GM20000 (cell line): ENCODE data around the gene C1orf74.
"Not testable (repeated sequence)": the region's sequence is repeated elsewhere in the genome, so short reads cannot be mapped to it uniquely, and the experiment has no call there.

ENCODE experiments used
- DNase-seq: peaks from one replicate; pipeline ENCODE4 v3.0.0; 2012; ENCODE audit warnings: low spot score
- TF ChIP-seq, protein P1 (sequence below): IDR thresholded peaks from 2 replicates; pipeline ENCODE4 v1.5.1; 2012; ENCODE audit warnings: mild to moderate bottlenecking, control low read depth; ENCODE audit errors: extremely low read depth, missing control alignments

Gene C1orf74

DNA sequence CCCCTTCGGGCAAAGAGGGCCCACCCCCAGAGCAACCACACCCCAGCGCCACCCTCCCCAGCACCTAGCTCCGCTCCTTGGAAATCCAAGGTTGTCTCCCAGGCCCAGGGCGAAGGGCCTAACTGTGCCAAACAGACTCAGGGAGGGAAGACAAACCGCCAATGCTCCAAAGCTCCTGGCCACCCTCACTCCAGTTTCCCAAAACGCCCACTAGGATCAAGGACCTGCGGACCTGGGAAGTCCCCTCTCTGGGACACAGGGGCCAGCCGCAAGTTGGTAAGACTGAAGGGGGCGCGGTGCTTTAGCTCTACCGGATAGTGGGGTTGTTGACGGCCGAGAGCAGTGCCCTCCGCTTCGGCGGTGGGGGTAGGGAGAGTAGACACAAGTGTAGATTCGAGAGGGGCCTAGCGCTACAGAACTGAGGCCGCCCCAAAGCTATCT is 21.0 kb upstream of the C1orf74 start:
- TF ChIP-seq, protein P1, sequence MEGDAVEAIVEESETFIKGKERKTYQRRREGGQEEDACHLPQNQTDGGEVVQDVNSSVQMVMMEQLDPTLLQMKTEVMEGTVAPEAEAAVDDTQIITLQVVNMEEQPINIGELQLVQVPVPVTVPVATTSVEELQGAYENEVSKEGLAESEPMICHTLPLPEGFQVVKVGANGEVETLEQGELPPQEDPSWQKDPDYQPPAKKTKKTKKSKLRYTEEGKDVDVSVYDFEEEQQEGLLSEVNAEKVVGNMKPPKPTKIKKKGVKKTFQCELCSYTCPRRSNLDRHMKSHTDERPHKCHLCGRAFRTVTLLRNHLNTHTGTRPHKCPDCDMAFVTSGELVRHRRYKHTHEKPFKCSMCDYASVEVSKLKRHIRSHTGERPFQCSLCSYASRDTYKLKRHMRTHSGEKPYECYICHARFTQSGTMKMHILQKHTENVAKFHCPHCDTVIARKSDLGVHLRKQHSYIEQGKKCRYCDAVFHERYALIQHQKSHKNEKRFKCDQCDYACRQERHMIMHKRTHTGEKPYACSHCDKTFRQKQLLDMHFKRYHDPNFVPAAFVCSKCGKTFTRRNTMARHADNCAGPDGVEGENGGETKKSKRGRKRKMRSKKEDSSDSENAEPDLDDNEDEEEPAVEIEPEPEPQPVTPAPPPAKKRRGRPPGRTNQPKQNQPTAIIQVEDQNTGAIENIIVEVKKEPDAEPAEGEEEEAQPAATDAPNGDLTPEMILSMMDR: no peak
- no peak for DNase-seq

DNA sequence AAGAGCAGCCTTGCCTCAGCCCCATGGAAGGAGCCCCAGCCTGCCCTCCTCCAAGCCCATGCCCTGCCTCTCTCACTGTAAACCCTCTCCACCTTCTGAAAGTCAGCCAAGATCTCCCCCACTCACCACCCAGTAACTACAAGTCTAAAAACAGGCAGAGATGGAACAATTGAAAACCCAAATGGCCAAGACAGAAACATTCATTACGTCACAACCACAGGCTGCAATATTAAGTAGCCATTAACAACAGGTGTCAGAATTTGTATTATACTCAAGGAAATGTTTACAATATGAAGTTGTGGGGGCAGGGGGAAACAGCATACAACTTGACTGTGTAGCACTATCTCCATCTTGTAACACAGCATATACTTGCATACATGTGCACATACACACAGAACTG is 19.2 kb upstream of the C1orf74 start:
- DNase-seq: no peak
- TF ChIP-seq, protein P1: no peak

DNA sequence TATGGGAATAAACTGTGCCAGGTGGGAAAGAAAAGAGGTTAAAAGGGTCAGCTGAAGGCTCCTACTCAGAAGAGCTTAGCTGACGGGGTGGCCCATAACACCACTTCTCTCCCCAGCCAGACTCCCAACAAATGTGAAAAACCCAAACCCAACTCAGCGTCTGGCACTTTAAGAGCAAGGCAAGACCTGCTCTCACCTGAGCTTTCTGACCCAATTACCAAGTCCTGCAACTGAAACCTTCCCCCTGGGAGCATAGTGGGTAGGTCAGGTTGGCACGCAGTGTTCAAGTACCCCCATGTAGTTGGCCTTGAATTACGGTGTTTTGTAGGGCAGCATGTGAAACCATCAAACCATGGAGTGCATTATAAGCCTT is 18.4 kb upstream of the C1orf74 start:
- TF ChIP-seq, protein P1: no peak
- DNase-seq: no peak

DNA sequence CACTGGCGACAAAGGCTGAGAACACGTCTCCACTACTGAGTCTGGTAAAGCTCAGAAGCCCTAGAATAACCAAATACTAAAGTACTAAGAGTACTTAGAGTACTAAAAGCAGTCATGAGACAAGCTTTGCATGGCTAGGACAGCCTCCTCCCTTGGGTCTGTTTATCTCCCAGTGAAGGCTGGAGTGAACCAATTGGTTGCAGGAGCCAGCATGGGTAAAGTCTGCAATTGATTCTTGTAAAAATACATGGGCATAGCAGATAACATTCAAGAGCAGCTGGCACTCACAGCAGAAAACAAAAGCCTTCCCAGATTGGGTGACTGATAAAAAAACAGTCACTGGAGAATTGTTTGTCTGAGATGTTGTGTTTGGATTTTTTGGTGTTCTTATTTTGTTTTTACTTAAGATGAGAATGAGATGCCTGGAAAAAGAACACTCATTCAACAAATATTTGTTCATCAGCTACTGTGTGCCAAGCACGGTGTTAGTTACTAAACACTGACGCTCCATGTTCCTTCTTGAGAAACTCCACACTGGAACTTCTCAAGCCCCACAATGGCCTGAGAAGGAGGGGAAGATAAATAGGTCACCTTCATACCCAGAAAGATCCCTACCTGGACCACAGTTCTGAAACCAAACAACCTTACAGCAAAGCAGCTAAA is 17.9 kb upstream of the C1orf74 start:
- TF ChIP-seq, protein P1: no peak
- no peak for DNase-seq

DNA sequence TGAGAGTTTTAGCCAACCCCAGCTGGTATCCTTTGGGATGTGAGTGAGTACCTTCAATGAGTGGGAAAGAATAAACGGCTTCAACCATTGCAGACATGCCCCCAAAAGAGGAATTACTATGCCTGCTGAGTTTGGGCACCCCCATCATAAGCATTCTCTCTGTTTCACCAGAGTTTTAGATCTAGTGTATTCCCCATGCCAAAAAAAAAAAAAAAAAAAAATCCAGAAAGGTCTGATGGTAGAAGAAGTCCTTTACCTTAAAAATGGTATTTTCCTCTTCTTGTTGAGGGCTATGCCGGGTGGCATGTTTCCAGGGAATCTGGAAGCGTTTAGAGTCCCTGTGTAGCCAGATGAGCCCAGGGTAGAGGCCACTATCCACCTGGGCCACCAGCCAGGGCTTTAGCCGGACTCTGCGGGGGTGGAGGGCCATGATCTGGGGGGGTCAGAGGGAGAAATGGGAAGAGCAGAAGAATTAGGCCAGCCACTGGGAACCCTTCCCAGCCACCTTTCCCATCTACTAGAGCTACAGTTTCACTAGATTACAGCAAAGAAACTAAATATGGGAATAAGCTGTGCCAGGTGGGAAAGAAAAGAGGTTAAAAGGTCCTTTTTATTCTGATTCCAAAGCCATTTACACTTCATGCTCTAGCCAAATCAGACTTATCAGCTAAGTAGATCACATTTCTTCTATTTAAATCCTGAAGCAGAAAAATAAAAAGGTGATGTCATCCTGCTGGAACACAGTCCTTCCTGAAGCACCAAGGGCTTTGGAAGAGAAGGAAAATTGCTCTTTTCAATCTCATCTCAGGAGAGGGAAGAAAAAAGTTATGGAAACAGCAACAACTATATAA is 16.9 kb upstream of the C1orf74 start:
- TF ChIP-seq, protein P1: no peak
- no peak for DNase-seq

DNA sequence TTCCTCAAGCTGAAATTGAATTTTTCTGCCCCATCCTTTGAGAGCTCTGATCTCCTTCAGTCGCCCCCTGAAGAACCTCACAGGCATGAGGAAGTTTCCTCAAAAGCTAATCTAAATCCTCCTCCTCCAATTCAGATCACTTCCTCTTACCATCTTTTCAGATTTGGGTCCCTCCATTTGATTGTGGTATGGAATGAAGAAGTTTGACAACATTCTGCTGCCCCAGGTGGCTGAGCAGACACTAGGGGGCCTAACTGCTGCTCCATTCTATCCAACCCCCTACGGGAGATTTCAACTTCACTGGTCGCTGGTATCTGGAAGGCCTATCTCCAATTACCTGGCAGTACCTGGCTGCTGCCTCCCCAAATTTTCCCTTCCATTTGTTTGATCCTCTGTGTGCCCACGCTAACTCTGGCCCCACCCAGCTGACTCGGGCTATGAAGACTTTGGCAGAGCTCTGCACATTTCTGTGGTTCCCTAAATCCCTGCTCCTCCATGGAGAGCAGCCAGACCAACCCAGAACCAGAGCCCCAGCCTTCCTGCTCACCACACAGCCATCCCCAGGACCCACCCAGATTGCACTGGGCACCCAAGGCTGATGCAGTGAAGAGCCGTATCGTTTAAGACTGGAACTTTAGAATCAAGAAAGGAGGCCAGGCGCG is 13.8 kb upstream of the C1orf74 start:
- TF ChIP-seq, protein P1: no peak
- no peak for DNase-seq

DNA sequence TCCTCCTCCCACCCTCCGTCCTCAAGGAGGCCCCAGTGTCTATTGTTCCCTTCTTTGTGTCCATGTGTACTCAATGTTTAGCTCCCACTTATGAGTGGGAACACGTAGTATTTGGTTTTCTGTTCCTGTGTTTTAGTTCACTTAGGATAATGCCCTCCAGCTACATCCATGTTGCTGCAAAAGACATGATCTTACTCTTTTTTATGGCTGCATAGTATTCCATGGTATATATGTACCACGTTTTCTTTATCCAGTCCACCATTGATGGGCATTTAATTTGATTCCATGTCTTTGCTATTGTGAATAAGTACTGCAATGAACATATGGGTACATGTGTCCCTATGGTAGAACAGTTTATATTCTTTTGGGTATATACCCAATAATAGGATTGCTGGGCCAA is 9.4 kb upstream of the C1orf74 start:
- not testable (repeated sequence) for DNase-seq
